ENCODE data around the gene OAS2.
"Not testable (repeated sequence)": the region's sequence is repeated elsewhere in the genome, so short reads cannot be mapped to it uniquely, and the experiment has no call there.

The OAS2 gene

DNA sequence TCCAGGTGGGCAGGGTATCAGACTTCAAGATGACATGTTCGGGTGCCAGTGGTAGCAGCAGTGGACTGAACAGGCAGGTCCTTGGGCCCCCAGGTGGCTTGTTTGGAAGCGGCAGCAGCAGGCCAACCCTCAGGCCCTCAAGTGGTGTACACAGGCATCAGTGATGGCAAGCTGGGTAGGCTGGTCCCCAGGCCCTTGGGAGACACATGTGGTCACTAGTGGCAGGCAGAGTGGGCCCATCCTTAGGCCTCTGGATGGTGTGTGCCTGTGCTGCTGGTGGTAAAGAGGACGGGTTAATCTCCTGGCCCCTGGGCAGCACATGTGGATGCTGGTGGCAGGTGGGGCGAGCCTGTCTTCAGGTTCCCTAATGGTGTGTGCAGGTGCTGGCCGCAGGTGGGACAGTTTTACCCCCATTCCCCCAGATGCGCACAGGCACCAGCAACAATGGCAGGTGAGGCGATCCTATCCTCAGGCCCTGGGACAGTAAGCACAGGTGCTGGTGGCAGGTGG is 8.0 kb downstream of the OAS2 start:
- DNase-seq = no peak

DNA sequence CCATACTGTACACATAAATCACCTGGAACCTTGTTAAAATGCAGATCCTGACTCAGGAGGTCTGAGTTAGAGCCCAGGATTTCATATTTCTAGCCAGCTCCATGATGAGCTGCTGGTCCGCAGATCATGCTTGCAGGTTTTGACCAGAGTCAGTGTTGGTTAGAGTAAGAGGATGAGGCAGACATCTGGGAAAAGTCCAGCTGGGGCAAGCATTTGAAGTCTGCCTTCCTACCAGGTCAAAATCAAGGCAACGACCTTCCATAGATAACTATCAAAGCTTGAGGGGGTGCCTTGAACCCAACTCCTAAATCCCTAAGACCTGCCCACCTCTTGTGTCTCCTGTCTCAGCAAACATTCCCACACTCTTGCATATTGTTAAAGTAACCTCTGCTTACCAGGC is 9.2 kb downstream of the OAS2 start:
- no peak for DNase-seq

DNA sequence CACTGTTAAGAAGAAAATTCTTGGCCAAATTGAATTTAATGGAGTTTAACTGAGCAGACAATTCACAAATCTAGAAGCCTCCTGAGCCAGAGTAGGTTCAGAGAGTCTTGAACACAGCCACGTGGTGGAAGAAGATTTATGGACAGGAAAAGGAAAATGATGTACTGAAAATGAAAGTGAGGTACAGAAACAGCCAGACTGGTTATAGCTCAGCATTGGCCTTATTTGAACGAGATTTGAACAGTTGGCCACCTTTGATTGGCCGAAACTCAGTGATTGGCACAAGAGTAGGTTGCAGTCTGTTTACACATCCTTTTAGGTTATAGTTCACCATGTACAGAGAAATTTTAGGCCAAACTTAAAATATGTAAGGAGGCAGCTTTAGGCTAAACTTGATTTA is 9.9 kb downstream of the OAS2 start:
- DNase-seq = no peak

DNA sequence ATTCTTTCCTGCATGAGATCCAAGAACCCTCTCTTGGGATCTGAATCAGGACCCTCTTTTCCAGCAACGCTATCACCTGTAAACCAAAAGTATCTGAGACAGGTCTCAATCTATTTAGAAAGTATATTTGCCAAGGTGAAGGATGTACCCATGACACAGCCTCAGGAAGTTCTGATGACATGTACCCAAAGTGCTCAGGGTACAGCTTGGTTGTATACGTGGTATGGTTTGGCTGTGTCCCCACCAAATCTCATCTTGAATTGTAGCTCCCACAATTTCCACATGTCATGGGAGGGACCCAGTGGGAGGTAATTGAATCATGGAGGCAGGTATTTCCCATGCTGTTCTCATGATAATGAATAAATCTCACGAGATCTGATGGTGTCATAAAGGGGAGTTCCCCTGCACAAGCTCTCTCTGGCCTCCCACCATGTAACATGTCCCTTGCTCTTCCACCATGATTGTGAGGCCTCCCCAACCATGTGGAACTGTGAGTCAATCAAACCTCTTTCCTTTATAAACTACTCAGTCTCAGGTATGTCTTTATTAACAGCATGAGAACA is 10.6 kb downstream of the OAS2 start:
- DNase-seq = not testable (repeated sequence)

DNA sequence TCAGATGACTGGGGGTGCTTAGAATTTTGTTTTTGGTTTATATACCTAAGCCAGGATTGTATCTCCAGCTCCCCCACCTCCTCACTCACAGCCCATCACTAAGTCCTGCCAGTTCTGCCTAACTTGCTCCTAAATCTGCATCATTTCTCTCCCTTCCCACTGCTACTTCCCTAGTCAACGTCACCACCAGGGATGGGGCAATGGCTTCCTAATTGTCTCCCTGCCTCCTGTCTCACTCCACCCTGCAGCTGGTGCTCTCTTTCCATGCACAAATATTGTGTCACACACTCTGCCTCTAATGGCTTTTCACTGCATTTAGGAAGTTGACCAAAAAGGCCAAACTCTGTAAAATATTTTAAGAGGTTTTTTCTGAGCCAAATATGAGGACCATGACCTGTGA is 11.5 kb downstream of the OAS2 start:
- DNase-seq = no peak

DNA sequence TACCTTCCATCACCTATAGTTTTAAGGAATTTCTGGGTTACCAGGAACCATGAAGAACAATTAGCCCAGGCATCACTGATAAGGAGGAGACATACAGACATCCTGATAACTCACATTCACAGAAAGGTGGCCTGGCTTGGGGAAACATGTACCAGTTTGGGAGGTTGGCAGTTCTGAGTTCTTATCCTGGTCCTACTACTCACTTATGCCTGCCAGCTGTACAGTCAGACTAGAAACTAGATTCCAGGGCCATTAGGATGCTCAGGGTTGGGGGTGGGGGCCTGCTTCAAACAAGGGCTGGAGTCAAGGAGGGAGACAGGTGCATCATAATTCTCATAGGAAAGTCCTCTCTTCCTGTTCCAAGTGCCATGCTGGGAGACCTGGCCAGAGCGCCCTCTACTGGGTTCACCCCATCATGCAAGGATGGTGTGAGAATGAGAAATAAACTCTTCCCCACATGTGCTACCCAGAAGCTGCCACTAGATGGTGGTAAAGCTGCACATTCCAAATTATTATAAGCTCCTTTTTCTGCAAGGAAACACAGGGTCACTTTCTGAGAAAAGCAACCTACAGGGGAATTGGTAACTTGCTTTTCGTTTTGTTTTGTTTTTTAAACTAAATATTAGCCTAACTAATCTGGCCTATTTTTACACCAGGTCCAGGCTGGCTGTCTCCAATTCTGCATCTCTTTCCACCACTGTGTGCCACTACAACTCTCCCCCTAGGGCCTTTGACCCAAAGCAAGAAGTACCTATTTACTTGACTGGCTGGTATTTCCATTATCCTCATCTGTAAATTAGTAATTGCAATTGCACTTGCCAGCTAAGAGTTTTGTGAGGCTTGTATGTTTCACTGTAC is 14.5 kb downstream of the OAS2 start:
- DNase-seq = peak; percentile 56

DNA sequence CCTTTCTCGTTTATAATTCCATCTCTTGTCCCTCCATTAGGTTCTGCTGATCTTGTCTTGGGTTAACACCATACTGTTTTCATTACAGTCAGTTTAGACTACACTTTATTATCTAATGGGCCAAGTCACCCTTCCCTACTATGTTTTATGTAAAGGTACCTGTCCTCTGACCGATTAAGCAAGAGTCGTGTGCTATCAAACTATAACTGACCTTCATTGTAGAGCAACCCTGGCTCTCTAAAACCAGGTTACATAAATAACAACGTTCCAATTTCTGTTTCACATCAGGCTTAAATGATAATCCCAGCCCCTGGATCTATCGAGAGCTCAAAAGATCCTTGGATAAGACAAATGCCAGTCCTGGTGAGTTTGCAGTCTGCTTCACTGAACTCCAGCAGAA is 16.7 kb downstream of the OAS2 start:
- no peak for DNase-seq

DNA sequence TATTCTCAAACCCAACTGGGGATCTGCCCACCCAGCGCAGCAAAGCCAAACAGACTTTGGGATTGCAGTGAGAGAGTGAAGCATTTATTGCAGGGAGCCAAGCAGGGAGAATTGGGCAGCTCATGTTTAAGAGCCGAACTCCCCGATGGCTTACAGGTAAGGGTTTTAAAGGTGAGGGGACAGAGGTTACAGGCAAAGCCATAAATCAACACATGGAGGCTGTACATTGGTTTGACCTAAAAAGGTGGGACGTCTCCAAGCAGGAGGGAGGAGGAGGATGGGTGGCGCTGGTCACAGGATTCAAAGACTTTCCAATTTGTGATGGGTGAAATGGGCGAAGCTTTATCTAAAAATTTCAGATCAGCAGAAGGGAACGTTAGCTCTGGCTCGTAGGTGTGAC is 18.2 kb downstream of the OAS2 start:
- DNase-seq = no peak

DNA sequence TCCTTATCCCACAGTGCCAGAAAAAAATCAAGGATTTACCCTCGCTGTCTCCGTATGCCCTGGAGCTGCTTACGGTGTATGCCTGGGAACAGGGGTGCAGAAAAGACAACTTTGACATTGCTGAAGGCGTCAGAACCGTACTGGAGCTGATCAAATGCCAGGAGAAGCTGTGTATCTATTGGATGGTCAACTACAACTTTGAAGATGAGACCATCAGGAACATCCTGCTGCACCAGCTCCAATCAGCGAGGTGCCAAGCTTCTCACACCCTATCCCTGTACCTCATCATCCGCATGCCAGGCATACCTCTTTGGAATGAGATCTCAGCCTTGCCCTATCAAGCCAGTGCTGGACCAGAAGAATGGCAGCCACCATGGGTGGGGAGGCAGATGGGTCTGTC is 19.2 kb downstream of the OAS2 start:
- DNase-seq = no peak

DNA sequence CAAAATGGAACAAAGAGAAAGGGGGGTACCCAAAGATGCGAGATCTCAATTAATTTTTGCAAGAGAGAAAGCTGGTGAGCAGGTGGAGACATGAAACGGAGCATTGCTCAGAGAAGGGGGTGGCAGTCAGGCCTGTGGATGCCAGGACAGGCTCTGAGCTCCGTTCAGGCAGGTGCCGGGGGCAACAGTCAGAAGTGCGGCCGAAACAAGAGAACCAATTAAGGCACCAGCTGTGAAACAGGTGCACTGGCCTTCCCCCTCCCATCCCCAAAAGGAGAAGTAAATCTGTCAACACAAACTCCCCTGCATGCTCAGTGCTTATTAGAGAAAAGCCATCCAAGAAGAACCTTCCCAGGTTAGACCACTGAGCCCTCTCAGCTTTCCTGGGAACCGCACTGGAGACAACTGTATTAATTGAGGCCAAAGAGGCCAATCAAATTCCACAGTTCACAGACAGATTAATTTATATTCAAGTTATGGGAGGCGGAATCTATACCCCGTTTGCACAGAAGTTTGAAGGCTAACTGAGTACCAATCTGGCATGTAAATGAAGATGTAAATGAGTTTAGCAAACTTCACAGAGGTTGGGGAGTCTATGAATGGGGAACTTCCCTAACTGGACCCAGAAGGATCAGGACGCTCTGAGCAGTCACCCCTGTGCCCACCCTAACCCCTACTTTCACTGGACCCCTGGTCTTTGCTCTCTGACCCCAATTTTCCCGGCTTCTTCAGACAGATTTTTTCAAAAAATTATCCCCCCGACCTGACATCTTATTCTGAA is 20.9 kb downstream of the OAS2 start:
- peak; percentile 22 for DNase-seq

DNA sequence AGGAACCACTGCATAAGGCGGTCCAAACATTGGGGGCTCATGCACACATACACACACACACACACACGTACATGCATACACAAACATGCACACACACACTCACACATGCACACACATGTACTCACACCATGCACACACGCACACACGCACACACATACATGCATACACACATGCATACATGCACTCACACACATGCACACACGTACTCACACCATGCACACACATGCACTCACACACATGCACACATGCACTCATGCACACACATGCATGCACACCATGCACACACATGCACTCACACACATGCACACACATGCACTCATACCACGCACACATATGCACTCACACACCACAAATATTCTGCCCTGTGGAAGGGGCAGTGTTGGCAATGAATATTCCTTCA is 22.1 kb downstream of the OAS2 start:
- no peak for DNase-seq

DNA sequence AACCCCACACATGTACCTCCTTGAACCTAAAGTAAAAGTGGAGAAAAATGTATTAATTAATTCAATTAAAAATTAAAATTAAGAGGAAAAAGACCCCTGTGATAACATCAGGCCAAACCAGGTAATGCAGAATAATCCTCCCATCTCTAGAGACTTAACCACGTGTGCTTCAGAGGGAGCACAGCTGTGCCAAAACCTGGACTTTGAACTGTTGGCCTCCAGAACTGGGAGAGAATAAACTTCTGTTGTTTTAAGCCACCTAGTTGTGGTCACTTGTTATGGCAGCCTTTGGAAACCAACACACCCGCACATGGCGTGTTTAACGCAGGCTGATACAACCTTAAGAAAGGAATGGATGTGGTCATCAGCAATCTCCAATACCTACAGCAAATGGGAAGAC is 23.8 kb downstream of the OAS2 start:
- no peak for DNase-seq

DNA sequence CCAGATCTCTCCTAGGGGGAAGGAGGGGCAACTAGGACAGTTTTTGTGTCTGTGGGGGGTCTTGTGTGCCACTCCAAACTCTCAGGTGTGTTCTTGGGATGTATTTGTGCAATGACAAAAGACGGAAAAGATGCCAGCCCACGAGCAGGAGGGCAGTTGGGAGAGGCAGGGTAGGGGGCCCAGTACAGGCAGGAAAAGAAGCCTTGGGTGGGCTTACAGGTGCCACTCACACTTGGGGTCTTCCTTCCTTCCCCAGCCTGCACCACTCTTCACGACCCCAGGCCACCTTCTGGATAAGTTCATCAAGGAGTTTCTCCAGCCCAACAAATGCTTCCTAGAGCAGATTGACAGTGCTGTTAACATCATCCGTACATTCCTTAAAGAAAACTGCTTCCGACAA is 24.4 kb downstream of the OAS2 start:
- no peak for DNase-seq

DNA sequence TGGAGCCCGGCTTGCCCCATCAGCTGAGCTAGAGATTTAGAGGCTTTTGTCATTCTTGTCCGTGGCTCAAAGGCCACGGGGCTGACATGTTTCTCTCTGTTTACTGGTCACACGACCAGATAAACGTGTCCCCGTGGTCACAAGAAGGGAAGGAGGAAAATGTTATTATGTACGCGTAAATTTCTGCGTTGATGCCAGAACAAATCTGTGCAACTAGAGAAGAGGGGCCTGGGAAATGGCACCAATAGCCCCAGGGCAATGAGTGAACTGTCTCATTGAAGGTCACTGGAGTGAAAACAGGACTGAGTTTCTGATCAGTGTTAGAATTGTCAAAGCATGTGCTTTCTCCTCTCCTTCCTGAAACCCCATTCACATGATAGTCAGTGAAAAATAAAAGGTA is 25.3 kb downstream of the OAS2 start:
- no peak for DNase-seq

DNA sequence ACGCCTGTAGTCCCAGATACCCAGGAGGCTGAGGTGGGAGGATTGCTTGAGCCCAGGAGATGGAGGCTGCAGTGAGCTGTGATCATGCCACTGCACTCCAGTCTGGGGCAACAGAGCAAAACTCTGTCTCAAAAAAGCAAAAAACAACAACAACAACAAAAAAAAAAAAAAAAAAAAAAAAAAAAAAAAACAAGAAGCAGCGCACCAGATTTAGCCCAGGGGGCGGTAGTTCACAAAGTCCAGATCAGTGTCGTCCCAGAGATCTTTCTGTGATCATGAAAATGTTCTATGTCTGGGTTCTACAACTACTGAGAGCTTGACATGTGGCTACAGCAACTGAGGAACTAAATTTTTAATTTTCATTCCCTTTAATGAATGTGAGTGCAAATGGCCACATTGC is 27.4 kb downstream of the OAS2 start:
- no peak for DNase-seq

DNA sequence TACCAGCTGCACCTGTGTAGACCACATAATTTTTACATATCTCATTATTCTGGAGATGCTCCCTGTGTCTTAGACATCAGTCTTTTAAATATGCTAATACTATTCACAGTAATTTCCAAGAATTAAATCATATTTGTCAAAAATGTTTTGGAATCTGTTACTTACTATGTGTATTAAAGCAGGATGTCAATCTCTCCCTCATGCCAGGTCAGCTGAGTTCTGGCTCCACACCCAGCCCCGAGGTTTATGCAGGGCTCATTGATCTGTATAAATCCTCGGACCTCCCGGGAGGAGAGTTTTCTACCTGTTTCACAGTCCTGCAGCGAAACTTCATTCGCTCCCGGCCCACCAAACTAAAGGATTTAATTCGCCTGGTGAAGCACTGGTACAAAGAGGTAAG is 27.9 kb downstream of the OAS2 start:
- no peak for DNase-seq

DNA sequence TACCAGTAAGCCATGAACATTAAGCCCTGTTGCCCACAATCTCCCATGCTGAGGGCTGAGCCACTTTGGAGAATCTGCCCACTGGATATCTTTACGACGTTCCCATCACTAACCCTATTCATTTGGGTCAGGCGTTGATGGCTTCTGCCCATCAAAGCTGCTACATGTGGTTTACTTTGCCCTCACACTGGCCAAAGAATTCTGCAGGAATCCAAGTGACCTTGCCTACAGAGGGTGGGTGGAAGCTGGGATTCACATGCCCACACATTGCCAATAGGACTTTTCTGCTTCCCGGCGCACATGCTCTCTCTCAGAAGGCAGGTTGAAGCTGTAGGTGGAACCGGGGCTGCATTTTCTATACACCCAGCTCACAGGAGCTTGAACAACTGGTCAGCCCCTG is 28.3 kb downstream of the OAS2 start:
- DNase-seq = no peak

DNA sequence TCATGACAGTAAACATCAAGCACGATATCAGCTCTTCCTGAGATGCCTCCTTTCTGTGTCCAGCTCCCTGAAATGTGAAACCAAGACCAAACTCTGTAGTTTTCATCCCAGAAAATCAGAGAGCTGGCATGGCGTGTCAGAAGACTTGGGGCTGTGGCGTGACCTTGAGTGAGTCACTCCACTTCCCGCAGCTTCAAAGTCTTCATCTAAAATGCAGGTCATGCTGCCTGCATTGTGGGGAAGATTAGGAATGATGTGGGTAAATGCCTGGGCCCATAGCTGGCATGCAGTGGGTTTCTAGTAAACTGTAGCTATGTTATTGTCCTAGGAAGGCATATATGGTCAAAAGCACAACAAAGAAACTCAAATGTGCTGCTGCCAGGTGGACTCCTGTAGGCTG is 28.8 kb downstream of the OAS2 start:
- no peak for DNase-seq

DNA sequence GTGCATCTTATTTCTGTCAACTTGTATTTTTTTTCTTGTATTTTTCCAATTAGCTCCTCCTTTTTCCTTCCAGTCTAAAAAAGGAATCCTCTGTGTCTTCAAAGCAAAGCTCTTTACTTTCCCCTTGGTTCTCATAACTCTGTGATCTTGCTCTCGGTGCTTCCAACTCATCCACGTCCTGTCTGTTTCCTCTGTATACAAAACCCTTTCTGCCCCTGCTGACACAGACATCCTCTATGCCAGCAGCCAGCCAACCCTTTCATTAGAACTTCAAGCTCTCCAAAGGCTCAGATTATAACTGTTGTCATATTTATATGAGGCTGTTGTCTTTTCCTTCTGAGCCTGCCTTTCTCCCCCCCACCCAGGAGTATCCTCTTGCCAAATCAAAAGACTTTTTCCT is 32.4 kb downstream of the OAS2 start:
- DNase-seq = no peak

DNA sequence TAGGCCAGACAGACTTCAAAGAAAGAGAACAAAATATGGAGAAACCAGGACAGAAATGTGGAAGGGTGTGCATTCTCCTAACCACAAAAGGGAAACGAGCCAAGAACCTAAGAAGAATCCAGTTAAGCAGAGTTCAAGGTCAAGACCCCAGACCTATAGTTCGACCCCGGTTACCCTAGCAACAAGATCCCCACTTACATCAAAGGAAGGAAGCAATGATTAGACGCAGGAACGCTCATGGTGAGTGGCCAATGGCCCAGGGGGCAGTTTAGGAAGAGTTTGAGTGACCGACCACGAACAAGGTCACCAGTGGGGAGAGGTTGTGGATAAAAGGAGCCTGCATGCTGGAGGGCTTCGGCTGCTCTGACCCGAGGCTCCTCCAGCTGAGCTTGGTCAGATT is 36.2 kb downstream of the OAS2 start:
- no peak for DNase-seq

DNA sequence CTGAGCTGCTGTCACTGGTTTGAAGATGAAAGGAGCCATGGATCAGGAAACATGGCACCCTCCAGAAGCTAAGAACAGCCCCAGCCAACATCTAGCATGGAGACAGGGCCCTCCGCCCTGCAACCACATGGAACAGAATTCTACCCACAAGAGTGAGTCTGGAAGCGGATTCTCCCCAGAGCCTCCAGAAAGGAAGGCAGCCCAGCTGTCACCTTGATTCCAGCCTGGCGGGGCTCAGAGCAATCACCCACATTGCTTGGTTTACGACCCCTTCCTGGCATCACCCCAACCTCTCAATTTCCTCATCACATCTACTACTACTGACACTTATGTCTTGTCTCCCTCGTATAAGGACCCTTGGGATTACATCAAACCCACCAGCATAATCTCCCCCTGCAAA is 38.5 kb downstream of the OAS2 start:
- no peak for DNase-seq

DNA sequence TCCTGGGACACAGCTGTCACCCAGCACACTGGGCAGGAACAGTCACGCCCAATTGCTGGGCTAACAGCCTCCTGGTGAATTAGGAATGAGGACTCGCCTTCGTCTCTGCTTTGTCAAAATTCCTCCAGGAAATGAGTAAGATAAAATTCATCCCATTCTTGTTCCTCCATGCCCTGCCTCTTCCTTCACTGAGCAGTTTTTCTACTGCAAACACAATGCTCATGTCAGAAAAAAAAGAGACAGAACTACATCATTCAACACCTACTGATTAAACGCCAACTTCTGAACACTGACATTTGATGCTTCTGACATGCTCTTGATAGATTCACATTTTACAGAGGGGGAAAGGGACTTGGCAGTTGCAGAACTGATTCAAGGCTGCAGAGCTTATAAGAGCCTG is 40.7 kb downstream of the OAS2 start:
- no peak for DNase-seq

DNA sequence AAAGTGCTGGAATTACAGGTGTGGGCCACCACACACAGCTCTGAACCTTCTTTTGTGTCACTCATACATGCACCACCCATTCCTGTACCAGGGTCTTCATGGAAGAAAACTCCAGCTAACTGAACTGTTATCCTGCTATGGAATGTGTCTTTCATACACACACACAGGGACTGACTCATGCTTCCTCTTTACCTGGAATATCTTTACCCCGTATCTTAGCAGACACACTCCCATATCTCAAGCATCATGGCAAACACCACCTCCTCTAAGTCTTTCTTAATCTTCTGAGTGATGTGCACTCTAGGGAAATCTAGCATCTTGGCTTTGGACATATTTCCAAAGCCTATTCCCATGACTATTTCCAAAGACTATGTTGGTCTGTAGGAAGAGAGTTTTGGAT is 43.2 kb downstream of the OAS2 start:
- DNase-seq = no peak
